Upper lobe of left lung (tissue), 6 donors: ENCODE measurements around the gene ECHS1. TPM values are rescaled to one million over a fixed set of nuclear protein-coding genes. Genes with fewer than 3 reads are reported as not detected.

Experiments used
- ATAC-seq, 2 donors: fragments of 200-7000 bp; cut with Tn5 transposase; one replicate each; pipeline ENCODE4 v1.9.1; 2022; ENCODE audit warnings: mild to moderate bottlenecking in 2 of 2, moderate library complexity in 2 of 2; ENCODE audit not compliant: low FRiP score in 2 of 2
- DNase-seq, 2 donors: peaks; one replicate each; pipeline ENCODE4 v3.0.0-alpha.2; 2019 to 2020
- H3K27ac ChIP-seq, 4 donors: fragments of 200-600 bp; sonication (generic); one replicate each; pipeline ENCODE4 v1.5.1; 2016 to 2019
- H3K27me3 ChIP-seq, 4 donors: fragments of 200-600 bp; sonication (generic); one replicate each; pipeline ENCODE4 v1.5.1; 2017 to 2019
- H3K36me3 ChIP-seq, 4 donors: fragments of 200-600 bp; sonication (generic); one replicate each; pipeline ENCODE4 v1.5.1; 2016 to 2019
- H3K4me1 ChIP-seq, 4 donors: fragments of 200-600 bp; sonication (generic); one replicate each; pipeline ENCODE4 v1.5.1; 2018 to 2019
- H3K4me3 ChIP-seq, 4 donors: fragments of 200-600 bp; sonication (generic); one replicate each; pipeline ENCODE4 v1.5.1; 2017 to 2019; ENCODE audit warnings: mild to moderate bottlenecking in 2 of 4, moderate library complexity in 1 of 4
- H3K9me3 ChIP-seq, 4 donors: fragments of 200-600 bp; sonication (generic); one replicate each; pipeline ENCODE4 v1.5.1; 2018 to 2019
- EP300 ChIP-seq, 4 donors: sonication (generic); formaldehyde crosslinking; IDR thresholded peaks; one replicate each; pipeline ENCODE4 v1.5.1; 2017; ENCODE audit warnings: antibody characterized with exemption in 4 of 4, control low read depth in 2 of 4
- POLR2A ChIP-seq, 4 donors: fragments of 450-650 bp; IDR thresholded peaks; one replicate each; pipeline ENCODE4 v1.5.1; 2016 to 2017; ENCODE audit warnings: antibody characterized with exemption in 4 of 4, mild to moderate bottlenecking in 2 of 4
- POLR2AphosphoS5 ChIP-seq, 2 donors: sonication (generic); formaldehyde crosslinking; IDR thresholded peaks; one replicate each; pipeline ENCODE4 v1.5.1; 2017; ENCODE audit warnings: antibody characterized with exemption in 2 of 2
- WGBS, 2 donors: methylation state at CpG; one replicate each; pipeline ENCODE4 v1.1.5; 2017 to 2018; 5-methylcytosine and 5-hydroxymethylcytosine counted together
- total RNA-seq, 6 donors: library from RNA; depleted of rRNA in 4 of 6; stranded (reverse); fragments of >200 nt in 4 of 6; gene quantifications; one replicate each; pipeline versions ENCODE4 v1.1.0 to v1.2.1, GENCODE V29; 2016 to 2021
- TF ChIP-seq, protein P1 (sequence below), 6 experiments: fragments of 450-650 bp in 4 of 6; fragments of 200-600 bp in 2 of 6; sonication (generic) in 2 of 6; IDR thresholded peaks; one replicate each; pipeline ENCODE4 v1.5.1; 2016 to 2019; ENCODE audit warnings: antibody characterized with exemption in 6 of 6
- donor health status: DM: no; HTN: no; CAD: no; lungs with moderate emphysema.
- donor health status: DM: no; HTN: yes; CAD: no; lungs with severe emphysema.

The ECHS1 gene
- total RNA-seq, 6 donors from 2014 or later, result 32.5 to 69.6 (median 53.2) TPM

DNA sequence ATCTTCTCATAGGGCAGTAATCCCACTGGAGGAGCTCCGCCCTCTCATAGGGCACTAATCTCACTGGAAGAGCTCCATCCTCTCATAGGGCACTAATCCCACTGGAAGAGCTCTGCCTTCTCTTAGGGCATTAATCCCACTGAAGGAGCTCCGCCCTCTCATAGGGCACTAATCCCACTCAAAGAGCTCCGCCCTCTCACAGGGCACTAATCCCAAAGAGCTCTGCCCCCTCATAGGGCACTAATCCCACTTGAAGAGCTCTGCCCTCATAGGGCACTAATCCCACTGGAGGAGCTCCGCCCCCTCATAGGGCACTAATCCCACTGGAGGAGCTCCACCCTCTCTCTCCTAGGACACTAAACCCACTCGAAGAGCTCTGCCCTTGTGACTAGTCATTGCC lies 11.9 kb downstream of the ECHS1 start:
- TF ChIP-seq EP300 (IDR thresholded peaks at IDR 0.05), result no peak
- no peak for TF ChIP-seq POLR2A (IDR thresholded peaks at IDR 0.05)
- no peak for TF ChIP-seq POLR2AphosphoS5 (IDR thresholded peaks at IDR 0.05)
- TF ChIP-seq, protein P1, sequence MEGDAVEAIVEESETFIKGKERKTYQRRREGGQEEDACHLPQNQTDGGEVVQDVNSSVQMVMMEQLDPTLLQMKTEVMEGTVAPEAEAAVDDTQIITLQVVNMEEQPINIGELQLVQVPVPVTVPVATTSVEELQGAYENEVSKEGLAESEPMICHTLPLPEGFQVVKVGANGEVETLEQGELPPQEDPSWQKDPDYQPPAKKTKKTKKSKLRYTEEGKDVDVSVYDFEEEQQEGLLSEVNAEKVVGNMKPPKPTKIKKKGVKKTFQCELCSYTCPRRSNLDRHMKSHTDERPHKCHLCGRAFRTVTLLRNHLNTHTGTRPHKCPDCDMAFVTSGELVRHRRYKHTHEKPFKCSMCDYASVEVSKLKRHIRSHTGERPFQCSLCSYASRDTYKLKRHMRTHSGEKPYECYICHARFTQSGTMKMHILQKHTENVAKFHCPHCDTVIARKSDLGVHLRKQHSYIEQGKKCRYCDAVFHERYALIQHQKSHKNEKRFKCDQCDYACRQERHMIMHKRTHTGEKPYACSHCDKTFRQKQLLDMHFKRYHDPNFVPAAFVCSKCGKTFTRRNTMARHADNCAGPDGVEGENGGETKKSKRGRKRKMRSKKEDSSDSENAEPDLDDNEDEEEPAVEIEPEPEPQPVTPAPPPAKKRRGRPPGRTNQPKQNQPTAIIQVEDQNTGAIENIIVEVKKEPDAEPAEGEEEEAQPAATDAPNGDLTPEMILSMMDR (IDR thresholded peaks at IDR 0.05), result no peak
- H3K27me3 ChIP-seq, result peaks cover 0 to 2% (median 0%) of the 10 kb centered on the region in 4 donors
- H3K27ac ChIP-seq, result no peak overlapping the region
- peaks cover 9 to 47% (median 33%) of the 10 kb centered on the region in 4 donors for H3K36me3 ChIP-seq
- H3K4me3 ChIP-seq, result no peak overlapping the region
- 89 to 90% methylated on average over 4 to 5 of the region's 5 CpGs for WGBS, 2 donors
- peaks cover 11 to 20% (median 13%) of the 10 kb centered on the region in 4 donors for H3K4me1 ChIP-seq
- H3K9me3 ChIP-seq, result no peaks in the 10 kb centered on the region
- DNase-seq (no peak), ATAC-seq (no peak)

DNA sequence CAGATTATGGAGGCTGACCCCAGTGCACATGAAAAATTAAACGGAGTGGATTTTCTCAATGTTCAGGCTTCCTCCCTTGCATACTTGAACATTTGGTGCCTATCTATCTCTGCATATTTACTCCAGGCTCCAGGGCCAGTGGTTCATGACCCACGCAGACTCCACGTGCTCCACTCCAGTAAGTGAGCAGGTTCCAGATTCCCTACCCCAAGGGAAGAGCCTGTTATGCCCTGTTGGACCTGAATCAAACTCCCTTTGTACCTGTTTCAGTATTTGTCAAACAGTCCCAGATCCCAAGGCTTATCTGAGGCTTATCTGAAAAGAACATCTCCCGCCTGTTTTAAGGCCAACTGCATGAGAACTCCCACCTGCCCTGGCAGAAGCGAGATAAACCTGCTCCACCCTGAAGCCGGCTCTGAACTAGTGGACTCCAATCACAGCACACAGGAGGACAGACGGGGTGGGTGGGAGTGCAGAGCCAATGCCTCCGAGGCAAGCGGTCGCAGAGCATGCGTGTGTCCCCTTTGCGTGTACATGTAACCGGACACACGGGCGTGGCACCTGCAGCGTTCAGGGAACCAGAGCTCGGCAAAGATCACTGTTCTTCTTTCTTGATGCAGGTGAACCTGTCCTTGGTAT lies 13.1 kb downstream of the ECHS1 start:
- 81% methylated on average over 17 of the region's 17 CpGs for WGBS, 2 donors
- ATAC-seq (no peak), DNase-seq (peak in 1 of 2 donors; percentile 70)
- TF ChIP-seq POLR2AphosphoS5 (IDR thresholded peaks at IDR 0.05) (no peak), POLR2A (IDR thresholded peaks at IDR 0.05) (no peak), EP300 (IDR thresholded peaks at IDR 0.05) (no peak)
- TF ChIP-seq, protein P1 (IDR thresholded peaks at IDR 0.05), result no peak
- no peak overlapping the region for H3K27ac ChIP-seq
- no peak overlapping the region for H3K4me3 ChIP-seq
- no peaks in the 10 kb centered on the region for H3K9me3 ChIP-seq
- H3K4me1 ChIP-seq, result peaks cover 11 to 23% (median 13%) of the 10 kb centered on the region in 4 donors
- H3K27me3 ChIP-seq, result peaks cover 0 to 2% (median 0%) of the 10 kb centered on the region in 4 donors
- H3K36me3 ChIP-seq, result peaks cover 5 to 35% (median 23%) of the 10 kb centered on the region in 4 donors

DNA sequence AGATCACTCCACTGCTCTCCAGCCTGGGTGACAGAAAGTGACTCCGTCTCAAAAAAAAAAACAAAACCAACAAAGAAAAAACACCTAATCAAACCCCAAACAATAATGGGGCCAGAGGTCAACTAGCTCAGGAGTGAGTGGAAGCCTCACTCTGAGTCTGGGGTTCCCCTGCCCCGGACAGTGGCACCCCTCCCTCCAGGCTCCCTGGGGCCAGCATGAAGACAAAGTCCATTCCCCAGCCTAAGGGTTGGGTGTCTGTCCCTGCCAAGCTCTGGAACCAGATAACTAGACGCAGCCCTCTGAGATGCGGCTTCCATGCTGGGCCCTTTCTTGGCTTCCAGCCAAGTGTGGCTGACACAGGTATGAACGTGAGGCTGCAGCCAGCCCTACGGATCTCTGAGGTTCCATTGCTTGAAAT lies 13.6 kb downstream of the ECHS1 start:
- Histone ChIP-seq H3K9me3 (no peaks in the 10 kb centered on the region), H3K4me1 (peaks cover 11 to 23% (median 13%) of the 10 kb centered on the region in 4 donors), H3K4me3 (no peak overlapping the region), H3K27me3 (peaks cover 0 to 2% (median 0%) of the 10 kb centered on the region in 4 donors), H3K27ac (no peak overlapping the region), H3K36me3 (peaks cover 5 to 30% (median 18%) of the 10 kb centered on the region in 4 donors)
- WGBS, 2 donors, result 49 to 54% methylated on average over 4 to 6 of the region's 6 CpGs
- DNase-seq (peak in 1 of 2 donors; percentile 3), ATAC-seq (no peak)
- TF ChIP-seq EP300 (IDR thresholded peaks at IDR 0.05) (no peak), POLR2A (IDR thresholded peaks at IDR 0.05) (no peak), POLR2AphosphoS5 (IDR thresholded peaks at IDR 0.05) (no peak)
- TF ChIP-seq, protein P1 (IDR thresholded peaks at IDR 0.05), result no peak

DNA sequence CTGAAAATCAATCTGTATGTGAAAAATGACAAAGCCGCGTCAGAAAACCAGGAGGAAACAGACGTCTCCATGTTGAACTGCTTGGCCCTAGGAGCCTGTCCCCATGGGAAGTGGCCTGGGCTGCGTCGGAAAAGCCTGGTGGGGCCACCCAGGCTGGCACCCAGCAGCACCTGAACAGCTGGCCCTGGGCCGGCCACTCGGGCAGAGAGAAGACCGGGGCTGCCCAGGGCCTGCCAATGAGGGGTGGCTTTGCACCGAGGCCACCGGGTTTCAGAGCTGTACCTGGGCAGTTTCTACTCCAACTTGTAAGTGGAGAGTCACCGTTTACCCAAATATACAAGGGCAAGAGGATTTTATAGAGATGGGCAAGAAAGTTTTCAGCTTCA lies 14.2 kb downstream of the ECHS1 start:
- no peak for TF ChIP-seq EP300 (IDR thresholded peaks at IDR 0.05)
- TF ChIP-seq POLR2AphosphoS5 (IDR thresholded peaks at IDR 0.05), result no peak
- TF ChIP-seq, protein P1 (IDR thresholded peaks at IDR 0.05), result no peak
- no peak for TF ChIP-seq POLR2A (IDR thresholded peaks at IDR 0.05)
- Histone ChIP-seq H3K4me3 (no peak overlapping the region), H3K27me3 (peaks cover 0 to 2% (median 0%) of the 10 kb centered on the region in 4 donors), H3K36me3 (peaks cover 5 to 23% (median 12%) of the 10 kb centered on the region in 4 donors), H3K9me3 (no peaks in the 10 kb centered on the region), H3K27ac (peak overlapping the region in 3 of 4 donors; percentile 61 to 87 (median 85)), H3K4me1 (peaks cover 11 to 23% (median 13%) of the 10 kb centered on the region in 4 donors)
- ATAC-seq (no peak), DNase-seq (peak in 1 of 2 donors; percentile 56)
- WGBS, 2 donors, result 80 to 85% methylated on average over 5 to 11 of the region's 11 CpGs
